Ascending aorta (tissue), 2 donors: ENCODE measurements around the gene CPXM1. TPM values are rescaled to one million over a fixed set of nuclear protein-coding genes. Genes with fewer than 3 reads are reported as not detected.

ENCODE experiments used
- DNase-seq, 2 donors: peaks; one replicate each; pipeline ENCODE4 v3.0.0-alpha.2; 2019; ENCODE audit warnings: low spot score in 2 of 2
- H3K27ac ChIP-seq, 2 donors: fragments of 200-600 bp; sonication (generic); one replicate each; pipeline ENCODE4 v1.5.1; 2016 to 2017; ENCODE audit warnings: mild to moderate bottlenecking in 1 of 2
- H3K27me3 ChIP-seq: fragments of 200-600 bp; sonication (generic); one replicate; pipeline ENCODE4 v1.5.1; 2017
- H3K36me3 ChIP-seq, 2 donors: fragments of 200-600 bp; sonication (generic); one replicate each; pipeline ENCODE4 v1.5.1; 2016
- H3K4me1 ChIP-seq, 2 donors: fragments of 200-600 bp; sonication (generic); one replicate each; pipeline ENCODE4 v1.5.1; 2016 to 2017; ENCODE audit warnings: mild to moderate bottlenecking in 1 of 2
- H3K4me3 ChIP-seq, 2 donors: fragments of 200-600 bp; sonication (generic); one replicate each; pipeline ENCODE4 v1.5.1; 2016 to 2017; ENCODE audit warnings: mild to moderate bottlenecking in 1 of 2
- H3K9me3 ChIP-seq, 2 donors: fragments of 200-600 bp; sonication (generic); one replicate each; pipeline ENCODE4 v1.5.1; 2016
- intact Hi-C: fragments of 100-400 bp; cut with DNase I; formaldehyde crosslinking; loops from one replicate; pipeline ENCODE4 v1.15.1; 2023
- total RNA-seq: library from RNA; depleted of rRNA; stranded (reverse); fragments of >200 nt; gene quantifications from one replicate; pipeline ENCODE4 v1.1.0, GENCODE V29; 2016
- TF ChIP-seq, protein P1 (sequence below), 3 experiments: fragments of 200-600 bp in 2 of 3; fragments of 450-650 bp in 1 of 3; sonication (generic) in 2 of 3; IDR thresholded peaks; one replicate each; pipeline ENCODE4 v1.5.1; 2016 to 2019; ENCODE audit warnings: antibody characterized with exemption in 3 of 3, mild to moderate bottlenecking in 1 of 3, moderate library complexity in 1 of 3

Gene CPXM1
- total RNA-seq, 1 donor from 2014 or later: not detected

DNA sequence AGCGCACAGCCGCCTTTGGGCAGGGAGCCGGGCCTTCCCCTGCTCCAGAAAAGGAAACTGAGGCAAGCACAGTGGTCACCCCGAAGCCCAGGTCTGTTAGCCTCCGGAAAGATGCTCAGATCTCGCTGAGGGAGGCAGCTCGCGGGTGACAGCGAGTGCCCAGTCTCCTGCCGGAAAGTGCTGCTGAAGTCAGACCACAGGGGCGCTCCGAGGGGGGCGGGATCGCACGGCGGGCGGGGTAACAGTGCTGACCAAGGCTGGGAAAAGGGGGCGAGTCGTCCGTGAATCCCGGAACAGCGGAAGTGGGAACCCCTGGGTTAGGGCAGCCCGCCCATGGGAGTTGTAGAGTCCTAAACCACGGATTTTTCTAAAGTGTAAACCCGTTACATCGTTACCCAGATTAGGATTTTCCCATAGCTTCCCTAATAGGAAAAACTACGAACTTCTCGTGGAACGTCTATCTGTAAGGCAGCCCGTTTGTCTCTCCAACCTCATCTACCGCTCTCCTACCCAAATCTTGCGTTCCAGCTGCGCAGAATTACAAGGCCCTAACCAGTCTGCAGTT lies 40.6 kb upstream of the CPXM1 start:
- intact Hi-C loops: loop anchor here (1.0 to 10.0 kb wide), 5 partner anchors 32 to 204 kb away; partner anchors contain the start of genes EBF4, GNRH2, MRPS26 and NOP56
- H3K4me1 ChIP-seq: peaks cover 5% of the 10 kb centered on the region in 2 donors
- H3K27ac ChIP-seq: peak overlapping the region; percentile 86 to 89

DNA sequence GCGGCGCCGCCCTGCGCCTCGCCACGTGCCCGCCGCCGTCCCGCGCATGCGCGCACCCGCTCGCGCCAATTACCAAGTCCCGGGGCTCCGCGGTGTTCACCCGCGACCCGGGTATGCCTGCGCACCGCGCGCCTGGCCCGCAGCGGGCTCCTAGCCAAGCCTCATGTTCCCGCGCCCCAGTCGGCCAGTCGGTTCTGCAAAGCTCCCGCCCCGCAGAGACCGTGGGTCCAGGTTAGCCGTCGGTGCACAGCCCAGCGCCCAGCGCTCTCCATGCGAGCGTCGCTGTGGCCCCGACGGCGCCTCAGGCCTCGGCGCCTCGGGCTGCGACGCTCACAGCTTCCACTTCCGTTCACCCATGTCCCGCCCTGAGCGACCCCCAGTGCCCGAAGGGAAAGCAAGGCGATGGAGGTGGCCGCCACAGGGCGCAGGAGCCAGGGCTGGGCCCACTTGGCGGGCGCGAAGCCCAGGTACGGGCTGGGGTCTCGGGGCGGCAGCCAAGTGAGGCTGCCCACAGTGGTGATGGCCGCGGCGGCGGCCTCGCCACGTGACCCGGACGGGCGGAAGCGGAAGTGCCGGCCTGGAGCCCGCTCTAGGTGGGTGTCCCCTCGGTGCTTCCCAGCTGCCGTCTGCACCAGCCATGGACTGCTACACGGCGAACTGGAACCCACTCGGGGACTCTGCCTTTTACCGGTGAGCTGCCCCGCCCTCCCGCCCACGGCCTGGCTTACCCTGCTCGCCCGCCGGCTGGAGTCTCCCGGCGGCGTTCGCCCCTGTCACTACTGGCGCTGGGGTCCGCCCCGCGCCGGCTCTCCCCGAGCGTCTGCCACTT lies 39.9 kb upstream of the CPXM1 start, which contains the start of the genes PCED1A and VPS16:
Gene PCED1A (minus strand): TSS at position 518 of the 829 bp plus-strand sequence. CDS start 743 bp downstream, outside the sequence.
Gene VPS16 (plus strand): TSS at position 608 of the 829 bp plus-strand sequence. CDS start 30 bp downstream, at position 638.
- Histone ChIP-seq H3K27ac (peak within 1 kb of the TSS; percentile 86 to 89), H3K9me3 (no peaks in the 10 kb centered on the region), H3K4me3 (peak within 1 kb of the TSS; percentile 73 to 87), H3K4me1 (peaks cover 5% of the 10 kb centered on the region in 2 donors), H3K36me3 (no peaks in the 10 kb centered on the region), H3K27me3 (no peaks in the 10 kb centered on the region)
- TF ChIP-seq, protein P1, sequence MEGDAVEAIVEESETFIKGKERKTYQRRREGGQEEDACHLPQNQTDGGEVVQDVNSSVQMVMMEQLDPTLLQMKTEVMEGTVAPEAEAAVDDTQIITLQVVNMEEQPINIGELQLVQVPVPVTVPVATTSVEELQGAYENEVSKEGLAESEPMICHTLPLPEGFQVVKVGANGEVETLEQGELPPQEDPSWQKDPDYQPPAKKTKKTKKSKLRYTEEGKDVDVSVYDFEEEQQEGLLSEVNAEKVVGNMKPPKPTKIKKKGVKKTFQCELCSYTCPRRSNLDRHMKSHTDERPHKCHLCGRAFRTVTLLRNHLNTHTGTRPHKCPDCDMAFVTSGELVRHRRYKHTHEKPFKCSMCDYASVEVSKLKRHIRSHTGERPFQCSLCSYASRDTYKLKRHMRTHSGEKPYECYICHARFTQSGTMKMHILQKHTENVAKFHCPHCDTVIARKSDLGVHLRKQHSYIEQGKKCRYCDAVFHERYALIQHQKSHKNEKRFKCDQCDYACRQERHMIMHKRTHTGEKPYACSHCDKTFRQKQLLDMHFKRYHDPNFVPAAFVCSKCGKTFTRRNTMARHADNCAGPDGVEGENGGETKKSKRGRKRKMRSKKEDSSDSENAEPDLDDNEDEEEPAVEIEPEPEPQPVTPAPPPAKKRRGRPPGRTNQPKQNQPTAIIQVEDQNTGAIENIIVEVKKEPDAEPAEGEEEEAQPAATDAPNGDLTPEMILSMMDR (IDR thresholded peaks at IDR 0.05): no peak
- intact Hi-C loops: loop anchor here (1.0 to 10.0 kb wide), 5 partner anchors 33 to 204 kb away; partner anchors contain the start of genes EBF4, GNRH2, MRPS26 and NOP56
- peak; percentile 37 to 92 for DNase-seq

More for the DNA sequence above, 40.6 kb upstream of the CPXM1 start:
- DNase-seq: peak in 1 of 2 donors; percentile 88
- Histone ChIP-seq H3K27me3 (no peaks in the 10 kb centered on the region), H3K9me3 (no peaks in the 10 kb centered on the region), H3K36me3 (no peaks in the 10 kb centered on the region), H3K4me3 (peak overlapping the region; percentile 73 to 87)
- TF ChIP-seq, protein P1 (IDR thresholded peaks at IDR 0.05): no peak

GRCh38 chr20:2839732-2840137 lies 39.3 kb upstream of the CPXM1 start:
- intact Hi-C loops: loop anchor here (1.0 to 10.0 kb wide), 6 partner anchors 34 to 315 kb away; partner anchors contain the start of genes EBF4, GNRH2, MRPS26 and NOP56
- Histone ChIP-seq H3K4me1 (peaks cover 5% of the 10 kb centered on the region in 2 donors), H3K36me3 (no peaks in the 10 kb centered on the region), H3K27me3 (no peaks in the 10 kb centered on the region), H3K9me3 (no peaks in the 10 kb centered on the region), H3K4me3 (peak overlapping the region; percentile 73 to 87), H3K27ac (peak overlapping the region; percentile 86 to 89)
- no peak for DNase-seq
- TF ChIP-seq, protein P1 (IDR thresholded peaks at IDR 0.05): no peak

GRCh38 chr20:2838847-2839671 lies 38.6 kb upstream of the CPXM1 start:
- Histone ChIP-seq H3K4me3 (no peak overlapping the region), H3K27ac (no peak overlapping the region), H3K27me3 (no peaks in the 10 kb centered on the region), H3K4me1 (peaks cover 5% of the 10 kb centered on the region in 2 donors), H3K9me3 (no peaks in the 10 kb centered on the region), H3K36me3 (no peaks in the 10 kb centered on the region)
- TF ChIP-seq, protein P1 (IDR thresholded peaks at IDR 0.05): no peak
- DNase-seq: no peak
- intact Hi-C loops: loop anchor here (10.0 kb wide), 1 partner anchor 314 kb away; no protein-coding TSS in a partner anchor
